Activated naive CD4-positive, alpha-beta T cell treated with anti-CD3 and anti-CD28 coated beads for 36 hours (primary cell): Measurements from ENCODE around the gene CXCL8. TPM values are rescaled to one million over a fixed set of nuclear protein-coding genes. Genes with fewer than 3 reads are reported as not detected.
"Not testable (repeated sequence)": the region's sequence is repeated elsewhere in the genome, so short reads cannot be mapped to it uniquely, and the experiment has no call there.

Experiments
- CTCF ChIA-PET: fragments of 350-600 bp; sonication (Branson Sonifier 250); formaldehyde crosslinking; loops from one replicate; lab custom pipeline; 2021; ENCODE audit warnings: antibody characterized with exemption; lab: Charles Lee
- DNase-seq: peaks from one replicate; pipeline ENCODE4 v3.0.0-alpha.2; 2020
- H3K27ac Mint-ChIP-seq: one replicate; pipeline ENCODE4 v1.8.0; 2021; ENCODE audit warnings: mild to moderate bottlenecking, mixed read lengths
- H3K27me3 Mint-ChIP-seq: one replicate; pipeline ENCODE4 v1.8.0; 2021; ENCODE audit warnings: low read depth, mixed read lengths
- H3K36me3 Mint-ChIP-seq: one replicate; pipeline ENCODE4 v1.8.0; 2021; ENCODE audit warnings: low read depth, mixed read lengths
- H3K4me1 Mint-ChIP-seq: one replicate; pipeline ENCODE4 v1.8.0; 2021; ENCODE audit warnings: low read depth, mixed read lengths
- H3K4me3 Mint-ChIP-seq: one replicate; pipeline ENCODE4 v1.8.0; 2021; ENCODE audit warnings: mild to moderate bottlenecking, moderate library complexity, mixed read lengths
- H3K9me3 Mint-ChIP-seq: one replicate; pipeline ENCODE4 v1.8.0; 2021; ENCODE audit warnings: mixed read lengths
- intact Hi-C: fragments of 100-400 bp; cut with micrococcal nuclease; formaldehyde crosslinking; loops from one replicate; pipeline ENCODE4 v1.15.1; 2023
- total RNA-seq, 2 experiments: library from RNA; stranded (reverse); gene quantifications; one replicate each; pipeline ENCODE4 v1.2.3, GENCODE V29; 2021

The CXCL8 gene
- total RNA-seq, 2 experiments from 2014 or later = not detected

DNA sequence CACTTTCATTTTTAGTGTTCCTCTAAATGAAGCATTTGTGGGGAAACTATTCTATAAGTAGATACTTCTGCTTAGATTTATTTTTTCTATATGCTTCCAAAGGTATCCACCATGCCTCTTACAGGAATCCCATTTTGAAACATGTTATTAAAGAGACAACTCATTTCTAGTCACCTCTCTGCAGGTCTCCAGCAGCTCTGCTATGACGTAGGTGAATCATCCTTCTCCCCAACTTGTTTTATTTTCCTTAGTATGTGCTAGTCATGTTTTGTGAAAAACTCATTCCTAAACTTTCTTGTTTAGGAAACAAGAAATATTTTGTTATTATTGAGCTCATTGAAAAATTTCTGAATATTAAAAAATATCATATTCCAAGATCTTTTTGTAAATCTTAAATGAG lies 12.8 kb downstream of the CXCL8 start:
- no peaks in the 10 kb centered on the region for H3K9me3 Mint-ChIP-seq
- H3K27ac Mint-ChIP-seq = no peak overlapping the region
- no peak for DNase-seq
- H3K4me3 Mint-ChIP-seq = no peak overlapping the region
- H3K4me1 Mint-ChIP-seq = no peaks in the 10 kb centered on the region
- H3K36me3 Mint-ChIP-seq = no peaks in the 10 kb centered on the region
- CTCF ChIA-PET = no interaction called here
- no peaks in the 10 kb centered on the region for H3K27me3 Mint-ChIP-seq
- intact Hi-C loops = no loop called here

DNA sequence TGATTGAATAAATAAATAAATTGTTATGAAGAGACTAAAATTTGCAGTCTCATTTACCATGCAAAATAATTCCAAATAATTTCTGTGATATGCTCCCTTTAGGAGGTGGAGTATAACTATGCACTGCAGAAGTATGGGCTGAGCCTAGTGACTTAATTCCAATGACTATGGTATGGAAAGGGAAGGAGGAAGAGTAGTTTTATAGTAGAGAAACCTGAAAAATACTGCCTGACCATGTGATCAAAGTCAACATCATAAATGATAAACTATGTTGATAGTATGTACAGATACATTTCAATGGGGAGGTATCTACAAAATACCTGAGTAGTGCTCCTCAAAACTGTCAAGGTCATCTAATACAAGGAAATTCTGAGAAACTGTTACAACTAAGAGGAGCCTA lies 14.6 kb downstream of the CXCL8 start:
- no peak overlapping the region for H3K27ac Mint-ChIP-seq
- H3K4me1 Mint-ChIP-seq = no peaks in the 10 kb centered on the region
- intact Hi-C loops = no loop called here

DNA sequence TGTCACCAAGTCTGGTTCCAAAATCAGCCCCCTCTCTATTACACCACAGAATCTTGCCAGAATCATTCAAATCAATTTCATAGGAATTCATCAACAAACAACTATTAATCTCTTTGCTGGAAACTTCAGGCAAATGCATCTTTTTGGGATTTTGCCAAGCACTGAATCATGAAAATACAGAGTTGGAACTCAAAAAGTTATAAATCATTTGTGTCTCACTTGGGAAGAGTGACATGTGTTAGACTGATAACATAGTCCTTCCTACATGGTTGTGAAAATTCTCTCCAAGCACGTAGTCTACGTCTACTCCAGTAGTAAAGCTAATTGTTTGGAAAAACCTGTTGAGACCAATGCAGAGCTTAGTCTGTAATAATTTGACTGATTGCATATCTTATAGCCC lies 19.0 kb downstream of the CXCL8 start:
- H3K27ac Mint-ChIP-seq = no peak overlapping the region
- H3K9me3 Mint-ChIP-seq = no peaks in the 10 kb centered on the region
- CTCF ChIA-PET = interaction anchor here (0.7 kb wide), 1 partner anchor 117 kb away, joined by 3 read pairs; no protein-coding TSS in a partner anchor
- no peak for DNase-seq
- no peaks in the 10 kb centered on the region for H3K27me3 Mint-ChIP-seq
- intact Hi-C loops = no loop called here
- no peak overlapping the region for H3K4me3 Mint-ChIP-seq
- H3K4me1 Mint-ChIP-seq = no peaks in the 10 kb centered on the region
- H3K36me3 Mint-ChIP-seq = no peaks in the 10 kb centered on the region

More for the DNA sequence above, 14.6 kb downstream of the CXCL8 start:
- H3K9me3 Mint-ChIP-seq = no peaks in the 10 kb centered on the region
- CTCF ChIA-PET = no interaction called here
- H3K4me3 Mint-ChIP-seq = no peak overlapping the region
- no peaks in the 10 kb centered on the region for H3K27me3 Mint-ChIP-seq
- no peaks in the 10 kb centered on the region for H3K36me3 Mint-ChIP-seq
- no peak for DNase-seq

DNA sequence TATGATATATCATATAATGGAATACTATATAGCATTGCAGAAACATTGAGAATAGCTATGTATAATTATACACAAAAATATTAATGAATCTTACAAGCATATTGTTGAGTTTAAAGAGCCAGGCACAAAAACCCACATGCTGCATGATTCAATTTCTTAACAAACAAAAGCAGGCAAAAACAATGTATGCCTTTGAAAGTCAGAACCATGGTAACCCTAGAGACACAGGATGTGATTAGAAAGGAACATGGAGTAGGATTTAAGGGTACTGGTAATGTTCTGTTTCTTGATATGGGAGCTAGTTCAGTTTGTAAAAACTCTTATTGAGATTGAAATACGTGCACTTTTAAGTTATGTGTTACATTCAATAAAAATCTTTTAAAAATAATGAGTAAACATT lies 21.5 kb downstream of the CXCL8 start:
- DNase-seq = no peak
- Mint-ChIP-seq H3K4me3 (no peak overlapping the region), H3K9me3 (no peaks in the 10 kb centered on the region), H3K36me3 (no peaks in the 10 kb centered on the region), H3K27me3 (no peaks in the 10 kb centered on the region), H3K4me1 (no peaks in the 10 kb centered on the region), H3K27ac (no peak overlapping the region)
- intact Hi-C loops = no loop called here
- CTCF ChIA-PET = interaction anchor here (0.6 kb wide), 1 partner anchor 40 kb away, joined by 3 read pairs; no protein-coding TSS in a partner anchor

DNA sequence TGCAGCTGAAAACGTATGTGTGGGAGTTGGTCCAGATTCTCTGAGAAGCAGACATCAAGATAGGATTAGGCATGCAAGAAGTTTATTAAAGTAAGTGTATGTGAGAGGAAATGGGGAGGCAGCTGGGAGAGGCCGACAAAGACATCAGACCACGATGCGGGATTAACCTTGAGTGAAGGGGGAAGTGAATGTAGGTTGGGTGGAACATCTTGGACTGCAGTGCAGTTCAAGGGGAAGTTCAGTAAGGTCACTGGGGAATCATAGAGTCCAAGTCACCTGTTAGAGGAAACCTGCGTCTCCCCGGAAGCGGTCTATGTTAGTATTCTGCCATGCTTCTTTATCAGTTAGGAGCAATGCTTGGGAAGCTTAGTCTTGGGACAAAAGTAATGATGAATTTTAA lies 22.0 kb downstream of the CXCL8 start:
- intact Hi-C loops = no loop called here
- CTCF ChIA-PET = interaction anchor here (0.5 to 0.8 kb wide), 3 partner anchors 39 to 454 kb away, joined by 3 to 4 read pairs (median 3); no protein-coding TSS in a partner anchor
- Mint-ChIP-seq H3K27ac (no peak overlapping the region), H3K4me3 (no peak overlapping the region), H3K9me3 (no peaks in the 10 kb centered on the region), H3K27me3 (no peaks in the 10 kb centered on the region), H3K4me1 (no peaks in the 10 kb centered on the region), H3K36me3 (no peaks in the 10 kb centered on the region)
- no peak for DNase-seq

DNA sequence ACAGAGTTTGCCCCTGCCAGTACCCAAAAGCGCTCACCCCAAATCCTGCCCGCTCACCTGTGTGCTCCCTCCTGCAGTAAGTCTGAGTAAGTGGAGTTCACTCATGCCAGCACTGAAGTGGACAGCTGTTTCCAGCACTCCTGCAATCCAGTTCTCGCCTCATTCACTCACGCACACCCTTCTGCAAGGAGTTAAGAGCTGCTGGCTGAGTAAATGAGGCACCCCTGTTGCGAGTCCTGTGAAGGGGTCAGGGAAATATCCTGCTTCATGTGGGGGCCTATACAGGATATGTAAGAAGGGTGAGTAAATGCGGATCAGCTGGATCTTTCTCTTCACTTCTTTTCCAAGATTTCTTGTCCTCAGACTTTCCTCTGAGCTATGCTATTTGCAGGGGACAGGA lies 23.5 kb downstream of the CXCL8 start:
- intact Hi-C loops = no loop called here
- H3K36me3 Mint-ChIP-seq = no peaks in the 10 kb centered on the region
- H3K4me3 Mint-ChIP-seq = no peak overlapping the region
- no peak for DNase-seq
- CTCF ChIA-PET = no interaction called here
- no peaks in the 10 kb centered on the region for H3K9me3 Mint-ChIP-seq
- no peaks in the 10 kb centered on the region for H3K4me1 Mint-ChIP-seq
- H3K27ac Mint-ChIP-seq = no peak overlapping the region
- no peaks in the 10 kb centered on the region for H3K27me3 Mint-ChIP-seq

DNA sequence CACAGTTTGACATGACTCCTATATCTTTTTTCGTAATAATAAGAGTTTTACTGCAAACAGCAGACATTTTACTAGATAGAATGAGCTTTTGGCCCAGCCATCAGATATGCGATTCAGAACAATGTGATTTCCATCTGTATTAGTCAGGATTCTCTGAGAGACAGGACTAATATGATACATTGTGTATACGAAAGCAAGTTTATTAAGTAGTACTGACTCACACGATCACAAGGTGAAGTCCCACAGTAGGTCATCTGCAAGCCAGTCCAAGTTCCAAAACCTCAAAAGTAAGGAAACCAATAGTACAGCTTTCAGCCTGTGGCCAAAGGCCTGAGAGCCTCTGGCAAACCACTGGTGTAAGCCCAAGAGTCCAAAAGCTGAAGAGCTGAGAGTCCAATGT lies 24.1 kb downstream of the CXCL8 start:
- H3K27me3 Mint-ChIP-seq = no peaks in the 10 kb centered on the region
- intact Hi-C loops = no loop called here
- H3K27ac Mint-ChIP-seq = no peak overlapping the region
- DNase-seq = no peak
- no peaks in the 10 kb centered on the region for H3K36me3 Mint-ChIP-seq
- H3K9me3 Mint-ChIP-seq = no peaks in the 10 kb centered on the region
- H3K4me3 Mint-ChIP-seq = no peak overlapping the region
- H3K4me1 Mint-ChIP-seq = no peaks in the 10 kb centered on the region
- CTCF ChIA-PET = no interaction called here

DNA sequence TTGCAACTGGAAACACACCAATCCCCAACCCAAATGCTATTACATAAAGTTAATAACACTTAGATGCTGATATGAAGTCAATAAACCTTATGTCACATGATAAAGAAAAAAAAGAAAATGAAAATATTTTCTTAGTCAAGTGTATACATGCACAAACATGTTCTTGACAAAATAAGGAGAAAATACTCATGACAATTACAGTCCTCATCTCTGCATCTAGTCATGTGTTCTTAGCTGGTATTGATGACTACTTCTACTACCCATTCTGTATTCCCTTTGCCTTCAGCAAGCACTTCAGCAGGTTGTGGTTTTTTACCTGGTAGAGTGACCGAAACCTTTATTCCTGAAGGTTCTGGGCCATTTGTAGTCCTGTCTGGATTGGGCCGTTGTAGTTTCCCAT lies 24.9 kb downstream of the CXCL8 start:
- CTCF ChIA-PET = no interaction called here
- no peaks in the 10 kb centered on the region for H3K4me1 Mint-ChIP-seq
- DNase-seq = no peak

DNA sequence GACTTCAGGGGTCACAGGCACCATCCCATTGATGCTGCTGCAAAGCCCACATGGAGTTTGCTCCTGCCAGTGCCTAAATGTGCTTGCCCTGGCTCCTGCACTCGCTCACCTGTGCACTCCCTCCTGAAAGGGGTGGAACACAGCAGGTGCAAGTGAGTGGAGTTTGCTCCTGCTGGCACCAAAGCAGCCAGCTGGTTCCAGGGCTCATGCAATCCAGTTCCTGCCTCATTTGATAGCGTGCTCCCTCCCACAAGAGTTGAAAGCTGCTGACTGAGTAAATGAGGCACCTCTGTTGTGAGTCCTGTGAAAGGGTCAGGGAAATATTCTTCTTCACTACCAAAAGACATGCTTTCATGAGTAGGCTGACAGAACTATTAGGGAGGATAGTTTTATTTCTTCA lies 30.5 kb downstream of the CXCL8 start:
- CTCF ChIA-PET = no interaction called here
- no peak overlapping the region for H3K27ac Mint-ChIP-seq
- intact Hi-C loops = no loop called here
- no peak overlapping the region for H3K4me3 Mint-ChIP-seq
- no peaks in the 10 kb centered on the region for H3K4me1 Mint-ChIP-seq
- H3K36me3 Mint-ChIP-seq = no peaks in the 10 kb centered on the region
- no peaks in the 10 kb centered on the region for H3K9me3 Mint-ChIP-seq
- H3K27me3 Mint-ChIP-seq = peaks cover 2% of the 10 kb centered on the region
- no peak for DNase-seq

More for the DNA sequence above, 24.9 kb downstream of the CXCL8 start:
- Mint-ChIP-seq H3K27me3 (no peaks in the 10 kb centered on the region), H3K4me3 (no peak overlapping the region), H3K27ac (no peak overlapping the region), H3K36me3 (no peaks in the 10 kb centered on the region), H3K9me3 (no peaks in the 10 kb centered on the region)
- intact Hi-C loops = no loop called here

DNA sequence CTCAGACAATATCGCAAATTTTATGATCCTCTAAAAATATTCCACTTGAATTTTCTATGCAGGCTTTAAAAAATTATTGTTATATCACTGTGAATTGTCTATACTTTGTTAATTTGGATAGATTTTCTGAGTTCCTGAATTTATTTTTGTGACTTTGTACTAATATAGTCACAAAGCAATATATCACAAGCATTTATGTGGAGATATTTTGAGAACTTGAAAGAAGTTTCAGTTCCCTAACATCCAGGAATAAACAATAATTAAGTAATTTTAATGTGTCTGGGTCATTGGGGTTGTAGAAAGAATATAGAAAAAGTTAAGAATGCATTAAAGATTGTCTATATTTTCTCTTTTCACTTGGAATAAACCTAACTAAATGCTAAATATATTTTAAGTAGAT lies 32.0 kb downstream of the CXCL8 start:
- Mint-ChIP-seq H3K4me3 (no peak overlapping the region), H3K36me3 (no peaks in the 10 kb centered on the region), H3K27me3 (peaks cover 2% of the 10 kb centered on the region), H3K4me1 (no peaks in the 10 kb centered on the region), H3K27ac (no peak overlapping the region), H3K9me3 (no peaks in the 10 kb centered on the region)
- no peak for DNase-seq
- CTCF ChIA-PET = no interaction called here
- intact Hi-C loops = no loop called here

DNA sequence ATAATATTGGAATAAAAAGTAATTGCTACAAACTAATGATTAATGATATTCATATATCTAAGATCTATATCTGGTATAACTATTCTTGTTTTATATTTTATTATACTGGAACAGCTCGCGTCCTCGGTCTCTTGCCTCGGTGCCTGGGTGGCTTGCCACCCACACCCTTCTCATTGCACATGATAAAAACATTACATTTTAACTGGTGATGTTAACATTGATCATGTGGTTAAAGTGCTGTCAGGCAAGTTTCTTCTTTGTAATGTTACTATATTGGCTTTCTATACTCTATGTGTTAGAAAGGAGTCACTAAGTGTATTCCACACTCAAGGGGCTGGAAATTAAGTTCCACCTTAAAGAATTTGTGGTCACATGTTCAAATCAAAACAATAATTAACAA lies 34.0 kb downstream of the CXCL8 start:
- H3K27me3 Mint-ChIP-seq, H3K9me3 Mint-ChIP-seq, CTCF ChIA-PET, H3K4me3 Mint-ChIP-seq, intact Hi-C loops, DNase-seq, H3K27ac Mint-ChIP-seq, H3K4me1 Mint-ChIP-seq, H3K36me3 Mint-ChIP-seq: not testable (repeated sequence)

DNA sequence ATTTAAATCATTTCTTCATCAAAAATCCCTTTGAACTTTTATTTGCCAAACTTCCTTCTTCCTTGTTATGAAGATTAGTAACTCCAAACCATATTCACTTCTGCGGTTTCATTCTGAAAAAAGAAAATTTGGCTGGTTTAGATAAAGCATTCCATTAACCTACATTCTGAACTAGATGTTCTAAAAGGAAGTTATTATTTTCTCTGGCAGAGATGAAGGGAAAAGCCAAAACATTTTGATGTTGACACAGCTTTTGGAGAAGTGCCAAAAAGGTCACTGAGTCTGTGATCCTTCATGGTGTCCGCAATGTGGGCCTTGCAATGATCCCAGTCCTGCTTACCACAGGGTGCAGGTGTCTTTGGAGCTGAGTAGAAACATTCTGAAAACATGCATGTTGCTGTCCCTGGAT lies 36.0 kb downstream of the CXCL8 start:
- no peak for DNase-seq
- intact Hi-C loops = no loop called here
- no peaks in the 10 kb centered on the region for H3K4me1 Mint-ChIP-seq
- H3K4me3 Mint-ChIP-seq = no peak overlapping the region
- no peaks in the 10 kb centered on the region for H3K36me3 Mint-ChIP-seq
- H3K27me3 Mint-ChIP-seq = peaks cover 2% of the 10 kb centered on the region
- no peaks in the 10 kb centered on the region for H3K9me3 Mint-ChIP-seq
- H3K27ac Mint-ChIP-seq = no peak overlapping the region
- CTCF ChIA-PET = no interaction called here

DNA sequence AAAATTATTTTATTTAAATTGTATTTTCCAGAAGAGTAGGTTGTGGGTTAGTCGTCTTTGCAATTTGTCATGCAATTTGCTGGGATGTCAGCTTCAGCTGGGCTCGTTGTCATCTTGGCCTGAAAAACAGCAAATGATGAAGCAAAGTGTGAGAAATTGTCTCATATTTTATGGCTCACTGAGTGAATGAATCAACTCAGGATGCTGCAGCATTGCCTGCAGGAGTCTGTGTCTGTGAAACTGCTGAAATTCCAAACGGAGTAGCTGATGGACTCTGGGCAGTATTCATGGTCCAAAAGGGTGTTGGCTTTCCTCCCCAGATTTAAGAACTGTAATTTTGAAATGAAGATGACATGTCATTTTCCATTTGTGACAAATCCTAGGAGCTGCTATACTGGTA lies 37.2 kb downstream of the CXCL8 start:
- Mint-ChIP-seq H3K27ac (no peak overlapping the region), H3K27me3 (peaks cover 4% of the 10 kb centered on the region), H3K4me1 (no peaks in the 10 kb centered on the region), H3K4me3 (no peak overlapping the region), H3K36me3 (no peaks in the 10 kb centered on the region), H3K9me3 (no peaks in the 10 kb centered on the region)
- no peak for DNase-seq
- intact Hi-C loops = no loop called here
- CTCF ChIA-PET = no interaction called here

DNA sequence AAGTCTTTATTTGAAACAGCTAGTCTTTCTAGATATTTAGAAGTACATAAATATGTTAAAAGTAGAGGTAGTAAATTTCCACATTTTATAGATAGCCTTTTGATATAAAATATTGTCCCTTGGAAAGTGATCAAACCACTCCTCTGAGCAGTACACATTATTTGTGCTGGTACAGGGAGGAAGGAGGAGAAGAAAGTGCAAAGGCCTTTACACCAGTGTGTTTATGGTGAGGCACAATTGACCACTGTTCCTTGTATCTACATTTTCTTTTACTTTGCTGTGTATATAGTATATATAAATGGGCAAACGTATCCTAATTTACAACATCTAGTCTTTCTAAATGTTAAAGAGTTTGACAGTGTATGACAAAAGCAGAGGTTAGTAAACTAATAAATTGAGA lies 39.9 kb downstream of the CXCL8 start:
- intact Hi-C loops = no loop called here
- H3K9me3 Mint-ChIP-seq = no peaks in the 10 kb centered on the region
- peaks cover 2% of the 10 kb centered on the region for H3K27me3 Mint-ChIP-seq
- no peak overlapping the region for H3K27ac Mint-ChIP-seq
- CTCF ChIA-PET = no interaction called here
- no peak for DNase-seq
- no peaks in the 10 kb centered on the region for H3K36me3 Mint-ChIP-seq
- no peak overlapping the region for H3K4me3 Mint-ChIP-seq
- H3K4me1 Mint-ChIP-seq = no peaks in the 10 kb centered on the region
